ENCODE results near the gene MRPL42.
"Not testable (repeated sequence)": the region's sequence is repeated elsewhere in the genome, so short reads cannot be mapped to it uniquely, and the experiment has no call there.

The MRPL42 gene

DNA sequence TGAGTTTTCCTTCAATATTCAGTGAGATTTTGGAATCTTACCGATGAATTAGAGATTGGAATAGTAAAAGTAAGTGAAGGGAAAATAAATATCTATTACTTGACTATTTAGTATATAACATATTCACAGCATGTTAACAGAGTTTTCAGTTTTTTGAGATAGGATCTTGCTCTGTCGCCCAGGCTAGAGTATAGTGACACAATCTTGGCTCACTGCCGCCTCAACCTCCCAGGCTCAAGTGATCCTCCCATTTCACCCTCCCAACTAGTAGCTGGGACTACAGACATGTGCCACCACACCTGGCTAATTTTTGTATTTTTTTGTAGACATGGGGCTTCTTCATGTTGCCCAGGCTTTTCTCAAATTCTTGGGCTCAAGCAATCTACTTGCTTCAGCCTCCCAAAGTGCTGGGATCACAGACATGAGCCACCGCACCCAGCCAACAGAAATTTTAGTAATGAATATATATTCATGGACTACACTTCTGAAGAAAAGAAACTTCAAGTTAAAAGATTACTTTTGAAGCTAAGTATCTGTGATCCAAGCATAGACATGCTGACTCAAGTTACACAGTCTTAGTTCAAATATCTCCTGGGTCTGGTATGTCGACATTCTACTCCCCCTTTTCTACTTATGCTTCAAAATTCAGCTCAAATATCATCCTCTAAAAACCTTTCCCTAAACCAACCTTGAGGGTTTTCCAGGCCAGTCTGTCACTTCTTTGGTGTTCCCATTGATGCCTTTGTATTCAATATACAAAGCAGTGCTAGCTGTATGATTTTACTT, 39.3 kb upstream of the MRPL42 start:
- no peak overlapping the region for H3K27ac ChIP-seq
- ChIA-PET POLR2A (ENCODE audit: low non-redundant PET) (no interaction called here), CTCF (interaction anchor here (0.6 to 0.9 kb wide), 3 partner anchors 8 to 431 kb away, joined by 3 read pairs; no protein-coding TSS in a partner anchor)

DNA sequence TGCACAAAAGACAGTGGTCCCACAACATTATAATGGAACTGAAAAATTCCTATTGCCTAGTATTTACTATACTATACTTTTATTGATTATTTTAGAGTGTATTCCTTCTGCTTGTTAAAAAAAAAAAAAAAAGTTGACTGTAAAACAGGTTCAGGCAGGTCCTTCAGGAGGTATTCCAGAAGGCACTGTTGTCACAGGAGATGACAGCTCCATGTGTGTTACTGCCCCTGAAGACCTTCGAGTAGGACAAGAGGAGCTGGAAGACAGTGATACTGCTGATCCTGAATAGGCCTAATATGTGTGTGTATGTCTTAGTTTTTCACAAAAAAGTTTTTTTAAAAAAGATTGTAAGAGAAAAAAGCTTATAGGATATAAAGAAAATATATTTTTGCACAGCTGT, 37.9 kb upstream of the MRPL42 start:
- TF ChIP-seq CTCF (conservative IDR thresholded peaks at IDR 0.05; ENCODE audit: low read depth) = no peak
- no peak for DNase-seq (ENCODE audit: low spot score)
- ChIA-PET CTCF (interaction anchor here (0.7 kb wide), 1 partner anchor 337 kb away, joined by 3 read pairs; no protein-coding TSS in a partner anchor), POLR2A (ENCODE audit: low non-redundant PET) (no interaction called here)
- H3K27ac ChIP-seq = no peak overlapping the region

More for the DNA sequence above, 39.3 kb upstream of the MRPL42 start:
- no peak for TF ChIP-seq CTCF (conservative IDR thresholded peaks at IDR 0.05; ENCODE audit: low read depth)
- DNase-seq (ENCODE audit: low spot score) = no peak

GRCh38 chr12:93429852-93430251, 37.5 kb upstream of the MRPL42 start:
- TF ChIP-seq CTCF (conservative IDR thresholded peaks at IDR 0.05; ENCODE audit: low read depth) = no peak
- POLR2A ChIA-PET (ENCODE audit: low non-redundant PET) = no interaction called here
- CTCF ChIA-PET = interaction anchor here (0.7 kb wide), 1 partner anchor 336 kb away, joined by 3 read pairs; no protein-coding TSS in a partner anchor
- no peak overlapping the region for H3K27ac ChIP-seq
- DNase-seq (ENCODE audit: low spot score) = no peak

DNA sequence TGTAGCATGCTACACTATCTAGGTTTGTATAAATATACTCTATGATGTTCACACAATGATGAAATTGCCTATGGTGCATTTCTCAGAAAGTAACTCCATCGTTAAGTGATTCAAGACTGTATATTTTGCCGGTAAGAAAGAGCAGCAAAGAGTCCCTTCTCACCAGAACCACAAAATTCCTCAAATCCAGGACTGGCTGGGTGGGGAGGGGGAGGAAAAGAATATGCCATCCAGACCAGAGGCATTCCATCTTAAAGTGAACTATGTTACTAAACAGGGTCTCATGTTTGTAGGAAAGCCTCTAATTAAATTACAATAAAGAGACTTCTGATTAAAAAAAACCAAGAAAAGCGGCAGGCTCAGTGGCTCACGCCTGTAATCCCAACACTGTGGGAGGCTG, 37.0 kb upstream of the MRPL42 start:
- no peak overlapping the region for H3K27ac ChIP-seq
- DNase-seq (ENCODE audit: low spot score) = no peak
- ChIA-PET CTCF (no interaction called here), POLR2A (ENCODE audit: low non-redundant PET) (no interaction called here)
- TF ChIP-seq CTCF (conservative IDR thresholded peaks at IDR 0.05; ENCODE audit: low read depth) = no peak

GRCh38 chr12:93432031-93432430, 35.3 kb upstream of the MRPL42 start:
- H3K27ac ChIP-seq; DNase-seq (ENCODE audit: low spot score); POLR2A ChIA-PET (ENCODE audit: low non-redundant PET): not testable (repeated sequence)
- CTCF ChIA-PET = interaction anchor here (0.6 to 0.7 kb wide), 2 partner anchors 449 to 702 kb away, joined by 3 read pairs; no protein-coding TSS in a partner anchor

- peak overlapping the region; percentile 34; the same call in 1 of the 2 replicates for H3K27ac ChIP-seq
- no peak for TF ChIP-seq CTCF (conservative IDR thresholded peaks at IDR 0.05; ENCODE audit: low read depth)
- DNase-seq (ENCODE audit: low spot score) = no peak
- ChIA-PET POLR2A (ENCODE audit: low non-redundant PET) (no interaction called here), CTCF (no interaction called here)
These were observed 33.0 kb upstream of the MRPL42 start for GRCh38 chr12:93434256-93434865.

Measured in RWPE1 (cell line).